IMR-90 (cell line): ENCODE results near the gene SUN1. TPM values are rescaled to one million over a fixed set of nuclear protein-coding genes. Genes with fewer than 3 reads are reported as not detected.

Experiments used
- ATAC-seq: fragments of 200-7000 bp; cut with Tn5 transposase; 2 replicates; pipeline ENCODE4 v1.9.1; 2020; ENCODE audit warnings: low read depth, mild to moderate bottlenecking, moderate library complexity
- BruUV-seq: library from RNA; stranded (reverse); fragments of 400-500 nt; replicated peaks from 2 replicates; lab custom pipeline; 2021; lab: Mats Ljungman, UMichigan
- CTCF ChIA-PET: fragments of 300-600 bp; formaldehyde crosslinking; extraction: SDS; loops from one replicate; lab custom pipeline; 2021; ENCODE audit warnings: antibody characterized with exemption; lab: Yijun Ruan, JAX
- POLR2A ChIA-PET: fragments of 300-600 bp; sonication (Branson Sonifier 250); formaldehyde crosslinking; loops from one replicate; lab custom pipeline; 2022; ENCODE audit warnings: antibody characterized with exemption; ENCODE audit not compliant: unreplicated experiment; lab: Charles Lee
- DNase-seq: peaks from one replicate; pipeline ENCODE4 v3.0.0; 2013
- H2AFZ ChIP-seq: replicated peaks from 2 replicates; pipeline ENCODE3; 2013; ENCODE audit warnings: low read length, mild to moderate bottlenecking; ENCODE audit not compliant: poor library complexity
- H2AK5ac ChIP-seq: 2 replicates; pipeline ENCODE4 v1.6.1; 2013; ENCODE audit warnings: low read depth, low read length, inconsistent platforms
- H2AK9ac ChIP-seq: replicated peaks from 2 replicates; pipeline ENCODE3; 2013; ENCODE audit warnings: mild to moderate bottlenecking, low read depth, low read length, moderate library complexity; ENCODE audit not compliant: poor library complexity
- H2BK120ac ChIP-seq: 2 replicates; pipeline ENCODE4 v1.6.1; 2013; ENCODE audit warnings: low read depth, low read length, inconsistent platforms
- H2BK15ac ChIP-seq: 3 replicates; pipeline ENCODE4 v1.6.1; 2013; ENCODE audit warnings: low read depth, low read length, inconsistent platforms
- H2BK20ac ChIP-seq: 2 replicates; pipeline ENCODE4 v1.6.1; 2013; ENCODE audit warnings: low read depth, mild to moderate bottlenecking, inconsistent platforms, low read length, moderate library complexity
- H2BK5ac ChIP-seq: 2 replicates; pipeline ENCODE4 v1.6.1; 2013; ENCODE audit warnings: mild to moderate bottlenecking, low read depth, low read length, inconsistent platforms; ENCODE audit not compliant: poor library complexity, severe bottlenecking
- H3K14ac ChIP-seq: replicated peaks from 2 replicates; pipeline ENCODE4 v1.6.1; 2013; ENCODE audit warnings: low read depth, low read length, inconsistent platforms
- H3K18ac ChIP-seq: 2 replicates; pipeline ENCODE4 v1.6.1; 2013; ENCODE audit warnings: low read depth, low read length, control low read depth
- H3K23ac ChIP-seq: 2 replicates; pipeline ENCODE4 v1.6.1; 2013; ENCODE audit warnings: low read depth, low read length, inconsistent platforms
- H3K27ac ChIP-seq: 2 replicates; pipeline ENCODE4 v1.5.1; 2013; ENCODE audit warnings: mild to moderate bottlenecking, control low read depth, low read length; ENCODE audit not compliant: insufficient read depth
- H3K27me3 ChIP-seq: 2 replicates; pipeline ENCODE4 v1.6.1; 2013; ENCODE audit warnings: low read length; ENCODE audit not compliant: control insufficient read depth, insufficient read depth
- H3K36me3 ChIP-seq: 2 replicates; pipeline ENCODE4 v1.6.1; 2013; ENCODE audit warnings: low read length, mixed read lengths; ENCODE audit not compliant: control insufficient read depth, insufficient read depth
- H3K4ac ChIP-seq: 2 replicates; pipeline ENCODE4 v1.6.1; 2013; ENCODE audit warnings: low read depth, low read length, inconsistent platforms
- H3K4me1 ChIP-seq: 2 replicates; pipeline ENCODE4 v1.6.1; 2013; ENCODE audit warnings: low read length, mixed read lengths; ENCODE audit not compliant: control insufficient read depth, insufficient read depth
- H3K4me2 ChIP-seq: 2 replicates; pipeline ENCODE4 v1.6.1; 2013; ENCODE audit warnings: low read depth, mild to moderate bottlenecking, control low read depth, low read length, moderate library complexity
- H3K4me3 ChIP-seq: 2 replicates; pipeline ENCODE4 v1.5.1; 2013; ENCODE audit warnings: low read depth, mild to moderate bottlenecking, control low read depth, low read length, moderate library complexity; ENCODE audit not compliant: insufficient read depth
- H3K56ac ChIP-seq: 2 replicates; pipeline ENCODE4 v1.6.1; 2013; ENCODE audit warnings: low read length, inconsistent platforms; ENCODE audit not compliant: insufficient read depth; ENCODE audit errors: extremely low read depth
- H3K79me1 ChIP-seq, 2 experiments: 2 replicates each; pipeline ENCODE4 v1.6.1; 2013; ENCODE audit warnings: low read length in 2 of 2, inconsistent platforms in 1 of 2, low read depth in 1 of 2
- H3K9ac ChIP-seq: 2 replicates; pipeline ENCODE4 v1.6.1; 2013; ENCODE audit warnings: low read depth, low read length, control low read depth
- H3K9me1 ChIP-seq: 2 replicates; pipeline ENCODE4 v1.6.1; 2013; ENCODE audit warnings: low read length, inconsistent platforms; ENCODE audit not compliant: insufficient read depth
- H3K9me3 ChIP-seq: 2 replicates; pipeline ENCODE4 v1.6.1; 2013; ENCODE audit warnings: low read length; ENCODE audit not compliant: control insufficient read depth, insufficient read depth
- H4K20me1 ChIP-seq: 2 replicates; pipeline ENCODE4 v1.6.1; 2013; ENCODE audit warnings: low read length, inconsistent platforms; ENCODE audit not compliant: insufficient read depth
- H4K5ac ChIP-seq: 2 replicates; pipeline ENCODE4 v1.6.1; 2013; ENCODE audit warnings: mild to moderate bottlenecking, low read depth, low read length, control low read depth
- H4K8ac ChIP-seq, 2 experiments: 2 replicates each; pipeline ENCODE4 v1.6.1; 2013; ENCODE audit warnings: low read depth in 2 of 2, low read length in 2 of 2, control low read depth in 1 of 2, inconsistent platforms in 1 of 2
- H4K91ac ChIP-seq: 2 replicates; pipeline ENCODE4 v1.6.1; 2013; ENCODE audit warnings: low read depth, low read length, inconsistent platforms; ENCODE audit not compliant: insufficient read depth
- BHLHE40 ChIP-seq: fragments of 150-350 bp; IDR thresholded peaks from 2 replicates; pipeline ENCODE4 v1.6.1; 2016; ENCODE audit warnings: mild to moderate bottlenecking, low read depth, low read length
- CEBPB ChIP-seq: IDR thresholded peaks from 2 replicates; pipeline ENCODE4 v1.6.1; 2012; ENCODE audit warnings: low read depth, low read length, improper control_type of control experiment
- CHD1 ChIP-seq: IDR thresholded peaks from 2 replicates; pipeline ENCODE4 v1.6.1; 2012; ENCODE audit warnings: low read depth, low read length, improper control_type of control experiment
- FOS ChIP-seq: fragments of 150-350 bp; IDR thresholded peaks from 2 replicates; pipeline ENCODE4 v1.6.1; 2016; ENCODE audit warnings: low read depth, low read length
- MAFK ChIP-seq: IDR thresholded peaks from 2 replicates; pipeline ENCODE4 v1.6.1; 2012; ENCODE audit warnings: low read depth, low read length, improper control_type of control experiment
- MAZ ChIP-seq: IDR thresholded peaks from 2 replicates; pipeline ENCODE4 v1.6.1; 2012; ENCODE audit warnings: low read depth, mild to moderate bottlenecking, low read length, improper control_type of control experiment, moderate library complexity, borderline replicate concordance
- MXI1 ChIP-seq: IDR thresholded peaks from 2 replicates; pipeline ENCODE4 v1.6.1; 2012; ENCODE audit warnings: low read depth, mild to moderate bottlenecking, low read length, moderate library complexity, borderline replicate concordance
- NFE2L2 ChIP-seq: fragments of 150-350 bp; IDR thresholded peaks from 2 replicates; pipeline ENCODE4 v1.6.1; 2016; ENCODE audit warnings: low read depth, mild to moderate bottlenecking, low read length
- POLR2A ChIP-seq: IDR thresholded peaks from 2 replicates; pipeline ENCODE4 v1.6.1; 2012; ENCODE audit warnings: mild to moderate bottlenecking, low read depth, low read length
- RAD21 ChIP-seq: IDR thresholded peaks from 2 replicates; pipeline ENCODE4 v1.6.1; 2012; ENCODE audit warnings: low read length, improper control_type of control experiment
- RCOR1 ChIP-seq: IDR thresholded peaks from 2 replicates; pipeline ENCODE4 v1.6.1; 2012; ENCODE audit warnings: mild to moderate bottlenecking, low read length, improper control_type of control experiment; ENCODE audit not compliant: insufficient replicate concordance
- SMC3 ChIP-seq: fragments of 150-350 bp; IDR thresholded peaks from 2 replicates; pipeline ENCODE4 v1.6.1; 2016; ENCODE audit warnings: low read depth, mild to moderate bottlenecking, antibody characterized with exemption, low read length, moderate library complexity
- WGBS, 2 experiments: methylation state at CpG; one replicate each; pipeline versions ENCODE4 v1.1.5 to v1.1.7; 2013; ENCODE audit warnings: missing lambda C conversion rate in 2 of 2; ENCODE audit not compliant: insufficient read length in 1 of 2; ENCODE audit errors: extremely low coverage in 2 of 2; 5-methylcytosine and 5-hydroxymethylcytosine counted together
- dilution Hi-C: fragments of 300-500 bp; cut with HindIII; formaldehyde crosslinking; loops from one replicate; pipeline ENCODE4 v1.14.3; 2018; ENCODE audit warnings: low sequenced_read_pairs; ENCODE audit not compliant: unreplicated experiment
- in situ Hi-C: fragments of 300-500 bp; cut with MboI; formaldehyde crosslinking; loops from 3 replicates; pipeline ENCODE4 v1.14.3; 2019; ENCODE audit warnings: low sequenced_read_pairs, inconsistent platforms, mixed read lengths
- intact Hi-C: fragments of 100-400 bp; cut with micrococcal nuclease; formaldehyde crosslinking; loops from 2 replicates; pipeline ENCODE4 v1.10.0; 2022
- polyA plus RNA-seq, 3 experiments: library from polyadenylated mRNA; depleted of rRNA; stranded (reverse); fragments of >200 nt; gene quantifications; 2 replicates each; pipeline ENCODE4 v1.2.3, GENCODE V29; 2012; ENCODE audit warnings: low replicate concordance in 1 of 3
- total RNA-seq: library from RNA; depleted of rRNA; stranded (reverse); fragments of >200 nt; gene quantifications from 2 replicates; pipeline ENCODE4 v1.2.3, GENCODE V29; 2012
- TF ChIP-seq, protein P1 (sequence below): fragments of 150-350 bp; IDR thresholded peaks from 2 replicates; pipeline ENCODE4 v1.6.1; 2017; ENCODE audit warnings: mild to moderate bottlenecking, antibody characterized with exemption, low read length, low read depth
- TF ChIP-seq, protein P2 (sequence below): conservative IDR thresholded peaks from 2 replicates; pipeline ENCODE4 v1.5.1; 2012; ENCODE audit warnings: mild to moderate bottlenecking, low read depth, low read length, improper control_type of control experiment
- TF ChIP-seq, protein P3 (sequence below): fragments of 150-350 bp; IDR thresholded peaks from 2 replicates; pipeline ENCODE4 v1.6.1; 2016; ENCODE audit warnings: low read depth, mild to moderate bottlenecking, low read length, moderate library complexity, borderline replicate concordance

SUN1 gene
- total and polyA plus RNA-seq, 2 of the 4 experiments (the other 2 are of a cell fraction): 113 to 239 TPM

DNA sequence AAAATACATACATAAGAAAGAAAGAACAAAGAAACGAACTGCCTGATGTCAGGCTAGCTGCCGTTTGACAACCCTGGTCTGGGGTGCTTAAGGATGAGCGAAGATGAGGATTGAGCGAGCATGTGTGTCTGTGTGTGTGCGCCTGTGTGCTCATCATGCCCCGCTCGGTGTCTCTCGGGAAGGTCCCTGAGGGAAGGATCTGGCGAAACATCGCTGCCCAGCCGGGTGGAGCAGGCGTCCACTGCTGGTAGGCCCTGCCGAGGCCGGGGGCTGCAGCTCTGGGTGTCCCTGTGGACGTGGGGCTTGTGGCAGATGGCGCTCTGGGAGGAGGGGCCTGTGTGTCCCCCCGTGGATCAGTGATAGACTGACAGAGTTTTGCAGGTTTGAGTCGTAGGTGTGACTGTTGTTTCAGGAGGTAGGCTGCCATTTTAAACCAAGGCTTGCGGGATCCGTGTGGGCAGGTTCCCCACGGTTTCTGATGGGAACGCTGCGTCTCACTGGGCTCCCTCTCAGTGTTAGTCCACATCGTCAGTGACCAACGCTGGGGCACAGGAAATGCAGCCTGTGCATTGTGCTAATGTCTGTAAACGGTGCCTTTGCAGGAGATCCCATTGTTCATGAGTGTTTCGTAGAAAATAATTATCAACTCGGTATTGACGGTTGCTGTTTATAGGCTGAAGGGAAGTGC, 5.9 kb upstream of the SUN1 start:
- Histone ChIP-seq H3K27ac (peak overlapping the region; percentile 94), H3K4ac (peak overlapping the region; percentile 52), H4K91ac (peak overlapping the region; percentile 80), H2BK5ac (peak overlapping the region; percentile 59), H3K9me1 (peaks cover 44% of the 10 kb centered on the region), H4K20me1 (peaks cover 51% of the 10 kb centered on the region), H3K4me3 (no peak overlapping the region), H3K56ac (no peak overlapping the region), H4K5ac (peak overlapping the region; percentile 5; the same call in 1 of the 2 replicates), H3K4me2 (no peak overlapping the region), H3K14ac (peak overlapping the region; percentile 8), H2BK120ac (peak overlapping the region; percentile 78), H4K8ac (peak overlapping the region; percentile 57 to 73; a peak in 1 of 4 replicates), H2AFZ (peak overlapping the region; percentile 8), H3K9me3 (no peaks in the 10 kb centered on the region), H2BK15ac (peak overlapping the region; percentile 41; the same call in 1 of the 3 replicates), H3K18ac (peak overlapping the region; percentile 79), H2BK20ac (0 out of 2 replicates have a peak overlapping the region, but pooled peaks have one; percentile 66), H2AK9ac (no peak overlapping the region), H3K4me1 (peaks cover 29% of the 10 kb centered on the region), H3K23ac (peak overlapping the region; percentile 72; the same call in 1 of the 2 replicates), H3K27me3 (no peaks in the 10 kb centered on the region), H2AK5ac (peak overlapping the region; percentile 90), H3K9ac (no peak overlapping the region; the same call in 1 of the 2 replicates), H3K36me3 (peaks cover 3% of the 10 kb centered on the region), H3K79me1 (peaks cover 12 to 72% of the 10 kb centered on the region in 2 experiments)
- dilution Hi-C loops (no loop called here), intact Hi-C loops (no loop called here), in situ Hi-C loops (no loop called here)
- POLR2A ChIA-PET: no interaction called here
- no TSS peak for BruUV-seq
- CTCF ChIA-PET: no interaction called here
- ATAC-seq (no peak), DNase-seq (no peak)
- WGBS, 2 experiments: 76% methylated on average over 16 of the region's 29 CpGs; no CpG with 5 or more reads in 1 of the 2 experiments
- TF ChIP-seq SMC3: no peak
- TF ChIP-seq, protein P1, sequence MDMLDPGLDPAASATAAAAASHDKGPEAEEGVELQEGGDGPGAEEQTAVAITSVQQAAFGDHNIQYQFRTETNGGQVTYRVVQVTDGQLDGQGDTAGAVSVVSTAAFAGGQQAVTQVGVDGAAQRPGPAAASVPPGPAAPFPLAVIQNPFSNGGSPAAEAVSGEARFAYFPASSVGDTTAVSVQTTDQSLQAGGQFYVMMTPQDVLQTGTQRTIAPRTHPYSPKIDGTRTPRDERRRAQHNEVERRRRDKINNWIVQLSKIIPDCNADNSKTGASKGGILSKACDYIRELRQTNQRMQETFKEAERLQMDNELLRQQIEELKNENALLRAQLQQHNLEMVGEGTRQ: no peak
- no peak for TF ChIP-seq NFE2L2
- TF ChIP-seq MAFK: no peak
- TF ChIP-seq BHLHE40: no peak
- TF ChIP-seq CEBPB: no peak
- no peak for TF ChIP-seq FOS
- TF ChIP-seq, protein P2, sequence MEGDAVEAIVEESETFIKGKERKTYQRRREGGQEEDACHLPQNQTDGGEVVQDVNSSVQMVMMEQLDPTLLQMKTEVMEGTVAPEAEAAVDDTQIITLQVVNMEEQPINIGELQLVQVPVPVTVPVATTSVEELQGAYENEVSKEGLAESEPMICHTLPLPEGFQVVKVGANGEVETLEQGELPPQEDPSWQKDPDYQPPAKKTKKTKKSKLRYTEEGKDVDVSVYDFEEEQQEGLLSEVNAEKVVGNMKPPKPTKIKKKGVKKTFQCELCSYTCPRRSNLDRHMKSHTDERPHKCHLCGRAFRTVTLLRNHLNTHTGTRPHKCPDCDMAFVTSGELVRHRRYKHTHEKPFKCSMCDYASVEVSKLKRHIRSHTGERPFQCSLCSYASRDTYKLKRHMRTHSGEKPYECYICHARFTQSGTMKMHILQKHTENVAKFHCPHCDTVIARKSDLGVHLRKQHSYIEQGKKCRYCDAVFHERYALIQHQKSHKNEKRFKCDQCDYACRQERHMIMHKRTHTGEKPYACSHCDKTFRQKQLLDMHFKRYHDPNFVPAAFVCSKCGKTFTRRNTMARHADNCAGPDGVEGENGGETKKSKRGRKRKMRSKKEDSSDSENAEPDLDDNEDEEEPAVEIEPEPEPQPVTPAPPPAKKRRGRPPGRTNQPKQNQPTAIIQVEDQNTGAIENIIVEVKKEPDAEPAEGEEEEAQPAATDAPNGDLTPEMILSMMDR: no peak
- TF ChIP-seq RCOR1: no peak
- no peak for TF ChIP-seq CHD1
- TF ChIP-seq, protein P3, sequence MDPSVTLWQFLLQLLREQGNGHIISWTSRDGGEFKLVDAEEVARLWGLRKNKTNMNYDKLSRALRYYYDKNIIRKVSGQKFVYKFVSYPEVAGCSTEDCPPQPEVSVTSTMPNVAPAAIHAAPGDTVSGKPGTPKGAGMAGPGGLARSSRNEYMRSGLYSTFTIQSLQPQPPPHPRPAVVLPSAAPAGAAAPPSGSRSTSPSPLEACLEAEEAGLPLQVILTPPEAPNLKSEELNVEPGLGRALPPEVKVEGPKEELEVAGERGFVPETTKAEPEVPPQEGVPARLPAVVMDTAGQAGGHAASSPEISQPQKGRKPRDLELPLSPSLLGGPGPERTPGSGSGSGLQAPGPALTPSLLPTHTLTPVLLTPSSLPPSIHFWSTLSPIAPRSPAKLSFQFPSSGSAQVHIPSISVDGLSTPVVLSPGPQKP: no peak
- TF ChIP-seq MXI1: no peak
- TF ChIP-seq MAZ: no peak
- TF ChIP-seq RAD21: no peak
- TF ChIP-seq POLR2A: no peak
